LoVo (cell line): ENCODE data around the gene MGAT4A.

Experiments used
- DNase-seq: peaks from one replicate; pipeline ENCODE4 v3.0.0-alpha.2; 2016; ENCODE audit warnings: low spot score

Gene MGAT4A

DNA sequence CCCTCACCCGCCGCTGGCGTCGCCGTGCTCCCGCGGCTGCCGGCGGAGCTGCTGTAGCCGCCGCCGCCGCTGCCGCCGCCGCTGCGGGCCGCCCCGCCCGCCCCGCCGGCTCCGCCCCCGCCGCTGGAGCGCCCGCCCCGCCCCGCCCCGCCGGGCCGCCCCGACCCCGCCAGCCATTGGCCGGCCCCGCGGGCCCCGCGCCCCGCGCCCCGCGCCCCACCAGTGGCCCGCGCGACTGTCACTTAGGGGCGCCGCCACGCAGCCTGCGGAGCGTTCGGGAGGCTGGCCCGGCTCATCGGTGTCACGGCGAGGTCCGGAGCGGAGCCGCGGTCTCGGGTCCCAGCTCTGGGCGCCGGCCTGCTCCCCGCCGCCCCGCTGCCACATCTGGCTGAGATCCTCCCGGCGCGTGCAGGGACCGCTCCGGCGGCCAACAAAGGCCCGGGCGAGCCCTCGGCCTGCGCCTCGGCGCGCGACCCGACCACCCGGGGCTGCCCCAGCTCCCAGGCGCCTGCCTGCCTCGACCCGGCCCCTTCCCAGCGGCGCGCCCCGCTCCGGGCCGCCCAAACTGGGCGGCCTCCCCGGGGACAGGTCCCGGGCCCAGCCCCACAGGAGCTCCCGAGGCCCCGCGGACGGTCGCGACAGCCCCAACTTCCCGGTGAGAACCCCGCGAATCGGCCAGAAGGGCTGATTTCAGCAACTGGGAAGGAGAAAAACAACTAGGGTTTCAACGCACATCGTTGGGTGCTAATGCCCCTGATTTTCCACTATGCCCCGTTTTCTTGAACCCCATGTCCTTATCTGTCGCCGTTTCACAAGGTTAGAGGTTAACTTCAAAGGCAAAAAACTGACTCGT is at the start of gene MGAT4A:
TSS of gene MGAT4A (minus strand) at position 92 of the 853 bp plus-strand sequence. CDS start 4,800 bp downstream, outside the sequence.
- peak; percentile 62 for DNase-seq

DNA sequence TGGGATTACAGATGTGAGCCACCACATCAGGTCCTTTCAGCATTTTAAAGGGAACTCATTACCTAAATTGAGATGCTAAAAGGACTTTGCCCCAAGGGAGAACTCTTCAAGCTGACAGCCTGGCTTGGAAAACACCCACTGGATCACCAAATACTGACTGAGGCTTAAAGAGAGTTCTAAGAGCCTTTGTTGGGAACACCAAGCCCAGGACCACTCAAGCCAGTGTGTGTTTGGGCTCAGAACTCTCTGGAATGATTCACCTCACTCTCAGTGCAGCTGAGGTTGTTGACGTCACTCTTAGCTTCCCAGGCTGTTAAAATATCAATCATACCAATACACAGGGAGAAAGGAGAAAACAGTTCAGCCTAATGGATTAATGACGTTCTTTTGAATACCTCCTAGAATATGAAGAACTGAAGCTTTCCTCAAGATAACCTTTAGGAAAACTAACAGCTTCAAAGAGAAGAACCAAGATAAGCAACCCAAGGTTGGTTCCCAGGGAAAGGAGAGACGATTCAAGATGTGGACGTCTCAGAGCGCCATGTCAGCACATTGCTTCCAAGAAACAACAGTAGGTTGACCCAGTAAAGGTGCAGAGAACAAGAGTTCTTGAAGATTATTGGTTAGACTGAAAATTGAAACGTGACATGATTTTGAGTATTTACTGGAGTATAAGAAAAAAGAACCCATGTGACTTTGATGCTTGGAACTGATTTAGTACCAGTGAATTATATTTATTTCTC is 48.0 kb upstream of the MGAT4A start:
- no peak for DNase-seq

DNA sequence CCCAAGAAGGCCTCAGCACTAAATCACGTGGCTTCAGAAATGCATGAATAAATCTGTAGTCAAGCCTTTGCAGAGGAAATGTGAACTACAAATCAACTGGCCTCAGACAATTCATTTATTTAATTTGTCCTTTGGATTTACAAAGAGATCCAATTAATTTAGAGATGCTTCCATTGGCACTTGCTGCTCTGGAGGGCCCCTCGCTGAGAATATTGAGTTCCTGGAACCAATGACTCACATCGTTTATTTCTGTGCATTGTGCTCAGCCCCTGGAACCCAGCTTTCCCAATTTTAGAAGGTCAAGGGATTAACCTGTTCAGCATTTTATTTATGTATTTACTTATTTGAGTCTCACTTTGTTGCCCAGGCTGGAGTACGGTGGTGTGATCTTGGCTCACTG is 47.2 kb upstream of the MGAT4A start:
- DNase-seq = no peak

DNA sequence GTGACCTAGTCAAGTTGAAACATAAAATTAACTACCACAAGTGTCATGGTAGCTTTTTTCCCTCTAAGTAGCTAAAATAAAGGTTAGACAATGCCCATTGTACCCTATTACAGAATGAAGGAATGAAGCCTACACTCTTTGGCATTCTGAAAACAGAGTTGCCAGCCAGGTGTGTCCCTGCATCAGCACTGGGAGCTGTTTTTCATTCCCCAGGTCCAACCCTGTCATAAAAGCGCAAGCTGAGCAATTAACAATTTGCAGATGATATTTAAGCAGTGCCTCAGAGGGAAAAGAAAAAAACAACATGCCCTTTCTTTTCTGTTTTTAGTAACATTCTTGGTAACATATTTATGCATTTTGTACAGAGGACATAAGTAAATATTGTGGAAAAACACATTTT is 46.8 kb upstream of the MGAT4A start:
- DNase-seq = no peak

DNA sequence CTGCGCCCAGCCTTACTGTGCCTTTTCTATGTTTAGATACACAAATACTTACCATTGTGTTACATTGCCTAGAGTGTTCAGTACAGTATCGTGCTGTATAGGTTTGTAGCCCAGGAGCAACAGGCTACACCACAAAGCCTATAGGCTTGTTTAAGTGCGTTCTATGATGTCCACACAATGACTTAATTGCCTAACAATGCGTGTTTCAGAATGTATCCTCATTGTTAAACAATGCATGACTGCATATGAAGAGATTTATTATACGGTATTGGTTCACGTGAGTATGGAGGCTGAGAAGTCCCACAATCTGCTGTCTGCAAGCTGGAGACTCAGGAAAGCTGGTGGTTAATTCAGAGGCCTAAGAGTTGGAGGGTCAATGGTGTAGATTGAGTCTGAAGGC is 46.1 kb upstream of the MGAT4A start:
- no peak for DNase-seq

DNA sequence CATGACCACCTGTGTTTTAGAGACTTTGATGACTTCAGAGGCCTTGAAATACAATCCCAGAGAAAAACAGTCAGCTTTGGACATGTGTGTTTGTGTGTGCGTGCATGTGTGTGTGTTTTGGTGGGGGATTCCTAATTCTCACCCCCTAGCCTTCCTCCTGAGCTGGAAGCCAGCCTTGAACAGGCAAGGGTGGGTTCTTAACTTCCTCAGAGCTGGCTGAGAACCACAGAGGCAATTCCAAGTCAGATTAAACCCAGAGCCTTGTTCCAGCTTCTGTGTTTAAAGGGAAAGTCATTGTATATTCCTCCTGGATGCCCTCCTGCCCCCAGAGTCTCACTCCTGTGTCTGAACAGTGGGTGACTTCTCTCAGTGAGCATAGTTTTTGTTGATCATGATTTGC is 45.2 kb upstream of the MGAT4A start:
- DNase-seq = no peak

DNA sequence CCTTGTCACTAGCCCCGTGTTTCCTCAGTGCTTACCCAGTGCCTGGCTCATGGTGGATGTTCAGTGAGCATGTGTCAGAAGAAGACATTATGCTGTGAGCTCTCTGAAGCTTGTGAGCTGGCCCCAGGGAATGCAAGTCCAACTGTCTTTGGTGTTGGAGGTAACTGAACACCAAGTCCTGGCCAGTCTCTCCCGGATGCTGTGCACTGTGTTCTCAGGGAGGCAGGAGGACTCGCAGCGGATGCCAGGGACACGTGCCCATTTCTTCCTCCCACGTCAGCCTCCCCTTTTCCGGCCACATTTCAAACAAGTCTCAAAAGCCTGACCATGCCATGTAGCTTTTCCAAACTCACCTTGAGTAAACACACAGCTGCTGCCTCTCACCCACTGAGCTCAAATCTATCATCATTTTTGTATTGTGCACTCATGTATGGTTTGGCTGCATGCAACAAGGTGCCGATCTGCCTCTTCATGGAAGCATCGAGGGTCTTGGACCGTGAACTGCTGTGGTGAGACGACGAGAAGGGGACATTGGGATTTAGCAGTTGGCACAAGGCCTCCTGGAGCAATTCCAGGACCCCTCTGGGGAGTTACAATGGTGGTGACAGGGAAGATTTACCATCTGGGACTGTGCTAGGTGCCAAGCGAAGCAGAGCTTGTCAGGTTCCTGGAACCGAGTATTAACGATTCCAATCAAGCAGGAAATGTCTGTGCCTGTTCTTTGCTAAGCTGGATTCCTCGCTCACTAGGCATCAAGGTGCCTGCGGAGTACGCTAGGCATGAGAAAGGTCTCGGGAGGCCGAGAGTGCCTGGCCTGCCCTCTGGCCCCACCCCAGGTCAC is 44.4 kb upstream of the MGAT4A start:
- no peak for DNase-seq

DNA sequence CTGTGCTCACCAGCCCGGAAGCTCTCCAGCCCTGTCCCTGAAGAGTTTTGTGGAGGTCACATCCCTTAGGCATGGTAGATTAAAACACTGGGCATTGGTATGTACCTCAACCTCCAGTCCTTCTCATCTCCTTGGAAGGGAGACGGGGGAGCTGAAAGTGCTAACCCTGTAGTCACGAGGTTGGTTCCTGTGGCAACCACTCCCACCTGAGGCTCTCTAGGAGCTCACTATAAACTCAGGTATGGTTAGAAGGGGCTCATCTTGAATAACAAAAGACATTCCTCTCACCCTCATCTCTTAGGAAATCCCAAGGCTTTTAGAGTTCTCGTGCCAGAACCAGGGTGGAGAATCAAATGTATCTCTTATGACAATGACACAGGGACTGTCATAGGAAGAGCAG is 43.0 kb upstream of the MGAT4A start:
- DNase-seq = no peak

DNA sequence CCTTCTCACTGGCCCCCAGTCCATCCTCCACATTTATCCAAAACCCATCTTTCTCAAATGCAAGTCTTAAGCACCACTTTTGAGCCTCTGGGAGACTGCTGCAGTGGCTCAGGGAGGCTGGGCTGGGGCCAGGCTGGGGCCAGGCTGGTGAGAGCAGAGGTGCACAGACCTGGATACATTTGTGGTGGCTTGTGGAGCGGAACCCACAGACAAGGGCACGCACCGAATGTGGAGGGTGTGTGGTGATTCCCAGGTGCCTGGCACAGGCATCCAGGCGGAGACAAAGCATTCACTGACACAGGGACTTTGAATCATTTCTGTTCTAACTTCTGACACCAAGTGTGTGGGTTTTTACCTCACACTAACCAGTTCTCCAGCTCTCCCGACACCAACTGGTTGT is 42.2 kb upstream of the MGAT4A start:
- no peak for DNase-seq

DNA sequence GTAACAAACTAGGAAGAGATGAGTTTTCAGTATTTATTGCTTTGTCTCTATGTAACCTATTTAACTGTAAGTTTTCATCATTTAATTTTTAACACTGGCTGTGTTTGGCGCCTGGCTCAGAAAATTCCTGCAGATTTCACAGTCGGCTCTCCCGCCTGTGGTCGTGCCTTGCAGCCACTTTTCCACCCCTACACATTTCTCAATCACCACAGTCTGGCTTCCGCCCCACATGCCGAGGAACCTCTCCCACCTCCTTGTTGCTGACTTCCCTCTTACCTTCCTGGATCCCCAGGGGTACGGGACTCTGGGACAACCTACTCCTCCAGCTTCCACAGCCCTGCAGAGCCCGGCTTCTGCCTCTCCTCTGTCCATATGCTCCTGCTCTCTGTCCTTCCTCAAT is 41.6 kb upstream of the MGAT4A start:
- DNase-seq = no peak

DNA sequence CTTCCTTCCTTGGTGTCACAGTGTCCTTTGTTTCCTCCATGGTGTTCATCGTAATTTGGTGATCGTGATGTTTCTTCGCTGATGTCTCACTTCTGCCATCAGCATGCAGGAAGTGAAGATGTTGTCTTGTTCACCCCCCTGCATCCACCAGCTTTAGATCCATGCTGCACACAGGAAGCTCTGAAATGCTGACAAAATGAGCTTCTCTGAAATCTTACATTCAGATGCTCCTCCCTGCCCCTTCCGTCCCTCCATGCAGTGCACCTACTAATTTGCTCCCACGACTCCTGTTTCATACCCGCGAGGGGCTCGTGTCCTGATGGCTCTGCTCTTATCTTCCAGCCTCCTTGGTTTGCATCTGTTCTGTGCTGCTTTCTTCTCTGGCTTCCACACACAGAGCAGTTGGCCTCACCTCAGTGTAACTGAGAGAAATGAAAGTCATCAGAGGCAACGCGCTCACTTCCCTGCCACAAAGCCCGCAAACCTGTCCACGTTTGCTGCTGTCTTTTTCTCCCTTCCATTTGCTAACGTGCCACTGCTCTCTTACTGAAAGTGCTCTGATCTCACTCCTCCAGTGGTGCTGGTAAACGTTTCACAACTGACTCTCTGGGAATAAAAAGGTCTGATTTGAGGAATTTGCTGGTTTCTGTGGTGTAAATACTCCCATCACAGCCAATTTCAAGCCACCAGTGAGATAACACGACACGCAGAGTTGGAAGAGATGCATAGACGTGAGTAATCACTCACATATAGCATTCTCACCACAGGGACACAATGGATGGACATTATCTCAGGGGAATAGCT is 41.0 kb upstream of the MGAT4A start:
- DNase-seq = no peak

DNA sequence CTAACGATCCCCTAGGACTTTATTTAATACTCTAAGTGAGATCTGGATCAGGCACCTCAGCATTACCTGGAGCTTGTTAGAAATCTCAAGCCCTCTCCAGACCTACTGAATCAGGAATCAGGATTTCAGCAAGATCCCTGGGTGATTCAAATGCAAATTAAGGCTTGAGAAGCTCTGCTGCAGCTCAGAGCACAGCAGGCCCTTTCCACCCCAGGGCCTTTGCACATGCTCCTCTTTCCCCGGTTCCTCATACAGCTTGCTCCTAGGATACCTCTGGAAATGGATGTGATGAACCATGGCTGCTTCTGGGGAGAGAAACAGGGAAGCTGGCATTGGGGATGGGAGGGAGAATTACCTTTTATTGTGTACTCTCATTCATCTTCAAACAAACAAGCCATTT is 40.3 kb upstream of the MGAT4A start:
- no peak for DNase-seq

DNA sequence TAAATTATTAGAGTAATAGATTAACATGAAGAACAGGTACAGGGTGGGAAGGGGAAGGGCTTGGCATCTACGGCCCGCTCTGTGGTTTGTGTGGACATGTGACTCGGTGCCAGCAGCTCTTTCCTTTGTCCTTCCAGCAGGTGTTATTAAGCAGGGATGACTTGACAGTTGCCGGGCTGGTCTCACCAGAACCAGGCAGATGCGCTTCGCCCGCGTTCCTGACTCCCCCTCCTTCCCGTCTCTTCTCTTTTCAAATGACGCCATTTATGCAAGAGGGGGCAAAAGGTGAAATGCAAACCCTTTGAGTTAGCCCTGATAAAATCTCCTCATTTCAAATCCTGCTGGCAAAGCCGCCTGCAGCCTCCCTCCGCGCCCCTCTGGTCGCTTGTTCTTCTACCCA is 38.9 kb upstream of the MGAT4A start:
- no peak for DNase-seq

DNA sequence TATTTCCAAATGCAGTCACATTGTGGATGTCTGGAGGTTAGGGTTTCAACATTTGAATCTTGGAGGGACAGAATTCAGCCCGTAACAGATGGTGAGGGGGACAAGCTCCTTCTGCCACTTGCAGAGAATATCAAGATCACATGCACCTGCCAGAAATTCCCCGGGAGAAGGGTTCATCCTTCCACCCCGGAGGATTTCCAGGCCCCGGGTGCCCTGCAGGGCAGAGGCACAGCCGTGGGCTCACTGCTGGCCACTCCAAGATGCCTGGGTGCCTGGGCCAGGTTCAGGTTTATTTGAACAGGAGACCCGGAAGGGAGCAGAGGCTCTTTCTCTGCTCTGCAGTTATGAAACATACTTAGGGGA is 38.2 kb upstream of the MGAT4A start:
- DNase-seq = no peak

DNA sequence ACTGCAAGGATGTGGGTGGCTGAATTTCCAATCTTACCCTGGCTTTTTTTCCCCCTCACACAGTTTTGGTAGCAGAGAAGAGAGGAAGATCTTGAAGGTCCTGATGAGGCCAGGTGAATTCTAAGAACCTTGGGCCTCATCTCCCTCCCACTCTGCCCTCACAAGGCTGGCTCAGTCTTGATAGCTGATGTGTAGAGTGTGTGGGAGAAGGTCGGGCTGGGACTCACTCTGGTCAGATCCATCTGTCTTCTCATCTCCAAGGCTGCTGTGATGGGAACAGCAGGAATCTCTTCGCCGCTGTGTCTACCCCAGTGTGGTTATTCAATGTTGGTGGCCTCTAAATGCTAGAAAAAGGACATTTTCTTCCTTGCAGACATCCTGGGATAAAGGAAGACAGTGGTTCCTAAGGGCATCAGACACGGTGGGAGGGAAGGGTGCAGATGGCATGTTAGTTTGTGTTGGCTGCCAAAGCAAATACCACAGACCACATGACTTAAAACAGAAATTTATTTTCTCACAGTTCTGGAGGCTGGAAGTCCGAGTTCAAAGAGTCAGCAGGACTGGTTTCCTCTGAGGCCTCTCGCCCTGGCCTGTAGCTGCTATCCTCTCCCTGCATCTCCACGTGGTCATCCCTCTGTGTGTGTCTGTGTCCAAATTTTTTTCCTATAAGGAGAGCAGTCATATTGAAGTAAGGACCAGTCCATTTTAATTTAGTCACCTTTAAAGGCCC is 37.6 kb upstream of the MGAT4A start:
- DNase-seq = no peak

DNA sequence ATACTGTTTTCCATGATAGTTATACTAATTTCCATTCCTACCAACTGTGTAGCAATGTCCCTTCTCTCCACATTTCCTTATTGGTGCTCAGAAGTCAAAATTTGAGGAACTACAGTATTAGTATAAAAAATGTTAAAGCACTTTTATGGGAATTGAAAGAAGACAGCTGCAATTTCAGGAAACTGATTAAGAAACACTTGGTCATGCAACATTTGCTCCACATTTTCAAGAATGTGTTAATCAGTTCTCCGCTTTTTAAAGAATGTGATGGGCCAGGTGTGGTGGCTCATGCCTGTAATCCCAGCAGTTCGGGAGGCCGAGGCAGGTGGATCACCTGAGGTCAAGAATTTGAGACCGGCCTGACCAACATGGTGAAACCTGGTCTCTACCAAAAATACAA is 33.6 kb upstream of the MGAT4A start:
- no peak for DNase-seq

DNA sequence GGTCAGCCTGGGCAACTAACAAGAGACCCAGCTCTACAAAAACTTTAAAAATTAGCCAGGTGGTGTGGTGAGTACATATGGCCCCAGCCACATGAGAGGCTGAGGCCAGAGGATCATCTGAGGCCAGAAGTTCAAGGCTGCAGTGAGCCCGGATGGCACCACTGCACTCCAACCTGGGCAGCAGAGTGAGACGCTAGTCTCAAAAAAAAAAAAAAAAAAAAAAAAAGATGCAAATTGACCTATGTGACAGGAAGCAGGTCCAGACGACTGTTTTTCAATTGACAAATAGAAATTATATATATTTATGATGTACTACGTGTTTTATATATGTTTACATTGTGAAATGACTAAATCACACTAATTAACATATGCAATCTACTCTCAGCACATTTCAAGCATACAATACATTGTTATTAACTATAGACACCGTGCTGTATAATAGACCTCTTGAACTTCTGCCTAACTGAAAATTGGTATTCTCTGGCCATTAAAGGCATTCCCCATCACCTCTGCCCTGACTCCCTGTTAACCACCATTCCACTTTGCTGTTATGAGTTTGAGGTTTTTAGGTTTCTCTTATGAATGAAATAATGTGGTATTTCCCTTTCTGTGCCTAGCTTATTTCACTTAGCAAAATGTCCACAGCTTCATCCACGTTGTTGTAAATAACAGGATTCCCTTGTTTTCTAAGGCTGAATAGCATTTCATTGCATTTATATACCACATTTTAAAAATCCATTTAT is 32.4 kb upstream of the MGAT4A start:
- DNase-seq = no peak

DNA sequence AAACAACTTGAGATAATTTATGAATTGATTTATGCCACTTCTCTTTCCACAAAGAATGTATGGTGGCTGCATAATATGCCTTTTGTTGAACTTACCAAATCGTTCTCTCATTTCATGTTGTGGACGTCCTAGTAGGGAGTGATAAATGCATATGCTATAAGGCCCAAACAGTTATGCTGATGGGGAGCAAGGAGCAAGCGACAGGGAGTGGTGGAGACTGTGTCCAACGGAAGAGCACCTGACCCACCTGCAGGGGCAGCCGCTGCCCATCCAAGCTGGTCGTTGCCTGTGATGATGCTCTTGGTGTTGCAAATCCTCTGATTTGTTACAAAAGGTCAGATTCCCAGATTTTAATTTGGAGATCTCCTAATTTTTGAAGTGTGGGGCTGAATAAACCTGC is 31.0 kb upstream of the MGAT4A start:
- DNase-seq = no peak

DNA sequence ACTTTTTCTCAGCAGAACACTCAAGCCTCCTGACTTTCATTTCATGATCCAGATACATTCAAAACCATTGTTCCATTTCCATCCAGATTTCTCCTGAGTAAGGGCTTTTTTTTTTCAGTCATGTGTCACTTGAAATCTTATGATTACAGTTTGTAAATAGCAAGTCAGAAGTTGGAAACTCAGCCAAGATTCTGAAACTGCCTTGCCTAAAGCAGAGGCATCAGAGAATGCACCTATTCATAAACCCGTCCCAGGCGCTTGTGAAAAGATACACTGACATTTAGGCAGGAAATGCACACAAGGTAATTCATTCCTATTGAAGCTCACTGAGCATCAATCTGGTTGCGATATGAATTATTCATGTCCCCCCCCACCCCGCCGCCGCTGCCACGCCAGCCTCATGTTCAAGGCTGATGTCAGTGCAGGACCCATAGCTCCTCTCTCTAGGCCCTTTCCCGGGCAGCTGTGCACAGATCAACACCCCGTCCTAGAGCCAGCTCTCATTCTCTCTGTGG is 30.4 kb upstream of the MGAT4A start:
- no peak for DNase-seq
